Upper lobe of right lung (tissue), 1 donor: ENCODE data around the gene ZG16. TPM values are rescaled to one million over a fixed set of nuclear protein-coding genes. Genes with fewer than 3 reads are reported as not detected.
"Not testable (repeated sequence)": the region's sequence is repeated elsewhere in the genome, so short reads cannot be mapped to it uniquely, and the experiment has no call there.

Experiments
- ATAC-seq: fragments of 200-7000 bp; cut with Tn5 transposase; one replicate; pipeline ENCODE4 v1.9.1; 2020; ENCODE audit warnings: mild to moderate bottlenecking, moderate library complexity
- DNase-seq: peaks from one replicate; pipeline ENCODE4 v3.0.0-alpha.2; 2020
- H3K27ac ChIP-seq: fragments of 200-600 bp; one replicate; pipeline ENCODE4 v1.8.0; 2022
- H3K27me3 ChIP-seq: fragments of 200-600 bp; one replicate; pipeline ENCODE4 v1.8.0; 2022; ENCODE audit warnings: mild to moderate bottlenecking
- H3K36me3 ChIP-seq: fragments of 200-600 bp; one replicate; pipeline ENCODE4 v1.8.0; 2022
- H3K4me1 ChIP-seq: fragments of 200-600 bp; one replicate; pipeline ENCODE4 v1.8.0; 2022
- H3K4me3 ChIP-seq: fragments of 200-600 bp; one replicate; pipeline ENCODE4 v1.8.0; 2022; ENCODE audit warnings: mild to moderate bottlenecking
- H3K9me3 ChIP-seq: fragments of 200-600 bp; one replicate; pipeline ENCODE4 v1.8.0; 2022
- CTCF ChIP-seq: fragments of 200-600 bp; IDR thresholded peaks from one replicate; pipeline ENCODE4 v1.8.0; 2022; ENCODE audit warnings: antibody characterized with exemption
- intact Hi-C: fragments of 100-400 bp; cut with DNase I; formaldehyde crosslinking; loops from one replicate; pipeline ENCODE4 v1.11.0; 2022
- total RNA-seq: library from RNA; stranded (reverse); fragmentation: NEBNext Ultra II Directional; extraction: Animal tissue kit (Norgen Biotek cat#: 25700); gene quantifications from one replicate; pipeline ENCODE4 v1.2.1, GENCODE V29; 2021
- donor health status: DM: no; HTN: yes; CAD: no; lungs with severe emphysema.

Gene ZG16
- total RNA-seq, 1 donor from 2014 or later = not detected

- no peak for DNase-seq
- peak; percentile 42 for ATAC-seq
- Histone ChIP-seq H3K4me1 (no peaks in the 10 kb centered on the region), H3K27me3 (no peaks in the 10 kb centered on the region), H3K4me3 (no peak overlapping the region), H3K36me3 (no peaks in the 10 kb centered on the region), H3K27ac (no peak overlapping the region), H3K9me3 (no peaks in the 10 kb centered on the region)
- intact Hi-C loops = no loop called here
- no peak for TF ChIP-seq CTCF
Measured at GRCh38 chr16:29760567-29761279, 17.3 kb upstream of the ZG16 start.

GRCh38 chr16:29761280-29761651, 16.8 kb upstream of the ZG16 start:
- not testable (repeated sequence) for H3K36me3 ChIP-seq, ATAC-seq

GRCh38 chr16:29761882-29762281, 16.2 kb upstream of the ZG16 start:
- intact Hi-C loops = no loop called here
- Histone ChIP-seq H3K27ac (no peak overlapping the region), H3K4me3 (no peak overlapping the region), H3K36me3 (no peaks in the 10 kb centered on the region), H3K4me1 (no peaks in the 10 kb centered on the region), H3K9me3 (no peaks in the 10 kb centered on the region), H3K27me3 (no peaks in the 10 kb centered on the region)
- ATAC-seq (no peak), DNase-seq (no peak)
- TF ChIP-seq CTCF = no peak

More at GRCh38 chr16:29761280-29761651, 16.8 kb upstream of the ZG16 start:
- H3K27me3 ChIP-seq, H3K4me1 ChIP-seq, intact Hi-C loops, H3K27ac ChIP-seq, H3K9me3 ChIP-seq, H3K4me3 ChIP-seq, DNase-seq: not testable (repeated sequence)

GRCh38 chr16:29763326-29763725, 14.7 kb upstream of the ZG16 start:
- H3K27ac ChIP-seq = no peak overlapping the region
- DNase-seq = no peak
- no peak overlapping the region for H3K4me3 ChIP-seq
- intact Hi-C loops = no loop called here
- H3K4me1 ChIP-seq = no peaks in the 10 kb centered on the region
- no peaks in the 10 kb centered on the region for H3K27me3 ChIP-seq
- H3K36me3 ChIP-seq = no peaks in the 10 kb centered on the region
- no peak for ATAC-seq
- no peak for TF ChIP-seq CTCF
- no peaks in the 10 kb centered on the region for H3K9me3 ChIP-seq

GRCh38 chr16:29765167-29766032, 12.7 kb upstream of the ZG16 start:
- Histone ChIP-seq H3K27me3 (no peaks in the 10 kb centered on the region), H3K4me3 (no peak overlapping the region), H3K27ac (no peak overlapping the region), H3K36me3 (no peaks in the 10 kb centered on the region), H3K9me3 (no peaks in the 10 kb centered on the region), H3K4me1 (no peaks in the 10 kb centered on the region)
- ATAC-seq (peak; percentile 87), DNase-seq (peak; percentile 89)
- intact Hi-C loops = no loop called here
- TF ChIP-seq CTCF = no peak

- no peak for TF ChIP-seq CTCF
- Histone ChIP-seq H3K27me3 (no peaks in the 10 kb centered on the region), H3K4me3 (no peak overlapping the region), H3K36me3 (no peaks in the 10 kb centered on the region), H3K4me1 (no peaks in the 10 kb centered on the region), H3K27ac (no peak overlapping the region), H3K9me3 (no peaks in the 10 kb centered on the region)
- intact Hi-C loops = no loop called here
- DNase-seq = no peak
- ATAC-seq = no peak
Measured at GRCh38 chr16:29766571-29766970, 11.5 kb upstream of the ZG16 start.
